ENCODE measurements around the gene METTL9.
A peak's percentile ranks its signal among the peaks of the same experiment; 100 is the strongest.

Gene METTL9

DNA sequence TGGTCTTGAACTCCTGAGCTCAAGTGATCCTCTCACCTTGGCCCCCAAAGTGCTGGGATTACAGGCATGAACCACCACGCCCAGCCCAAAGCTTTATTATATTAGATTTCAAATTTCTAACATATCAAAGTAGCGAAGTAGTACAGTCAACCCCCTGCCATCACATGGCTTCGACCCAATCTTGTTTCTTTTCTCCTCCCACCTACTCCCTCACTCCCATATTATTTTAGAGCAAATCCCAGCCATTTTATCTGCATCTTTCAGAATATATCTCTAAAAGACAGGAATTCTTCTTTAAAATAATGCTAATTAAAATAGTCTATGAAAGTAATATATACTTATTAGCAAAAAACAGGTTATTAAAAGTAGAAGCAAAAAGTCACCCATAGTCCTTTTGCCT, 52.1 kb downstream of the METTL9 start:
- Histone ChIP-seq H3K9me3 (ENCODE audit: control insufficient read depth, insufficient read depth, low read depth, low read length) (no peaks in the 10 kb centered on the region), H3K36me3 (ENCODE audit: control insufficient read depth in 2 of 2, insufficient read depth in 1 of 2, low read length in 2 of 2) (peaks cover 0 to 16% of the 10 kb centered on the region in 2 experiments; a peak in 1 of 3 replicates), H3K27ac (ENCODE audit: extremely low read depth, low read depth, low read length) (no peak overlapping the region), H3K4me3 (ENCODE audit: low read depth, low read length) (no peak overlapping the region), H3K4me1 (ENCODE audit: control insufficient read depth, insufficient read depth, low read length) (no peaks in the 10 kb centered on the region)
- TF ChIP-seq SP7 (tag by site-specific recombination; IDR thresholded peaks at IDR 0.05) = no peak
- TF ChIP-seq, protein P1, sequence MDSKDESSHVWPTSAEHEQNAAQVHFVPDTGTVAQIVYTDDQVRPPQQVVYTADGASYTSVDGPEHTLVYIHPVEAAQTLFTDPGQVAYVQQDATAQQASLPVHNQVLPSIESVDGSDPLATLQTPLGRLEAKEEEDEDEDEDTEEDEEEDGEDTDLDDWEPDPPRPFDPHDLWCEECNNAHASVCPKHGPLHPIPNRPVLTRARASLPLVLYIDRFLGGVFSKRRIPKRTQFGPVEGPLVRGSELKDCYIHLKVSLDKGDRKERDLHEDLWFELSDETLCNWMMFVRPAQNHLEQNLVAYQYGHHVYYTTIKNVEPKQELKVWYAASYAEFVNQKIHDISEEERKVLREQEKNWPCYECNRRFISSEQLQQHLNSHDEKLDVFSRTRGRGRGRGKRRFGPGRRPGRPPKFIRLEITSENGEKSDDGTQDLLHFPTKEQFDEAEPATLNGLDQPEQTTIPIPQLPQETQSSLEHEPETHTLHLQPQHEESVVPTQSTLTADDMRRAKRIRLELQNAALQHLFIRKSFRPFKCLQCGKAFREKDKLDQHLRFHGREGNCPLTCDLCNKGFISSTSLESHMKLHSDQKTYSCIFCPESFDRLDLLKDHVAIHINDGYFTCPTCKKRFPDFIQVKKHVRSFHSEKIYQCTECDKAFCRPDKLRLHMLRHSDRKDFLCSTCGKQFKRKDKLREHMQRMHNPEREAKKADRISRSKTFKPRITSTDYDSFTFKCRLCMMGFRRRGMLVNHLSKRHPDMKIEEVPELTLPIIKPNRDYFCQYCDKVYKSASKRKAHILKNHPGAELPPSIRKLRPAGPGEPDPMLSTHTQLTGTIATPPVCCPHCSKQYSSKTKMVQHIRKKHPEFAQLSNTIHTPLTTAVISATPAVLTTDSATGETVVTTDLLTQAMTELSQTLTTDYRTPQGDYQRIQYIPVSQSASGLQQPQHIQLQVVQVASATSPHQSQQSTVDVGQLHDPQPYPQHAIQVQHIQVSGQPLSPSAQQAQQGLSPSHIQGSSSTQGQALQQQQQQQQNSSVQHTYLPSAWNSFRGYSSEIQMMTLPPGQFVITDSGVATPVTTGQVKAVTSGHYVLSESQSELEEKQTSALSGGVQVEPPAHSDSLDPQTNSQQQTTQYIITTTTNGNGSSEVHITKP (tag by site-specific recombination; IDR thresholded peaks at IDR 0.05) = 0 out of 2 replicates have a peak, but pooled peaks have one; percentile 10
- CTCF ChIA-PET = interaction anchor here (0.6 to 1.2 kb wide), 2 partner anchors 57 to 65 kb away, joined by 3 to 4 read pairs; no protein-coding TSS in a partner anchor
- POLR2A ChIA-PET = no interaction called here

GRCh38 chr16:21652453-21652852, 53.1 kb downstream of the METTL9 start, which contains the start of gene IGSF6:
Gene IGSF6, minus strand, starts transcription at chr16:21652608. Its CDS starts 10 bp downstream, at chr16:21652598.
- POLR2A ChIA-PET = no interaction called here
- H3K27ac ChIP-seq (ENCODE audit: extremely low read depth, low read depth, low read length) = no peak within 1 kb of the TSS
- no peaks in the 10 kb centered on the region for H3K4me1 ChIP-seq (ENCODE audit: control insufficient read depth, insufficient read depth, low read length)
- no peak within 1 kb of the TSS for H3K4me3 ChIP-seq (ENCODE audit: low read depth, low read length)
- CTCF ChIA-PET = interaction anchor here (0.7 to 1.2 kb wide), 2 partner anchors 31 to 56 kb away, joined by 3 to 4 read pairs; no protein-coding TSS in a partner anchor
- no peaks in the 10 kb centered on the region for H3K9me3 ChIP-seq (ENCODE audit: control insufficient read depth, insufficient read depth, low read depth, low read length)
- peaks cover 0 to 12% of the 10 kb centered on the region in 2 experiments; a peak in 1 of 3 replicates for H3K36me3 ChIP-seq (ENCODE audit: control insufficient read depth in 2 of 2, insufficient read depth in 1 of 2, low read length in 2 of 2)
- no peak for TF ChIP-seq MYNN (tag by site-specific recombination; IDR thresholded peaks at IDR 0.05; ENCODE audit: borderline replicate concordance)
- no peak for TF ChIP-seq SETDB1 (IDR thresholded peaks at IDR 0.05; ENCODE audit: insufficient read length, low read length)
- TF ChIP-seq RBAK (tag by site-specific recombination; IDR thresholded peaks at IDR 0.05) = no peak

GRCh38 chr16:21653571-21653970, 54.2 kb downstream of the METTL9 start:
- H3K9me3 ChIP-seq (ENCODE audit: control insufficient read depth, insufficient read depth, low read depth, low read length) = no peaks in the 10 kb centered on the region
- H3K27ac ChIP-seq (ENCODE audit: extremely low read depth, low read depth, low read length) = no peak overlapping the region
- CTCF ChIA-PET = interaction anchor here (0.8 kb wide), 1 partner anchor 31 kb away, joined by 5 read pairs; no protein-coding TSS in a partner anchor
- POLR2A ChIA-PET = no interaction called here
- H3K4me3 ChIP-seq (ENCODE audit: low read depth, low read length) = no peak overlapping the region
- no peaks in the 10 kb centered on the region for H3K4me1 ChIP-seq (ENCODE audit: control insufficient read depth, insufficient read depth, low read length)
- TF ChIP-seq ZNF585B (tag by site-specific recombination; IDR thresholded peaks at IDR 0.05) (no peak), ZNF549 (tag by site-specific recombination; IDR thresholded peaks at IDR 0.05) (no peak), YY1 (tag by site-specific recombination; IDR thresholded peaks at IDR 0.05) (no peak), ZBTB6 (tag by site-specific recombination; IDR thresholded peaks at IDR 0.05) (no peak), ZNF366 (tag by site-specific recombination; conservative IDR thresholded peaks at IDR 0.05) (no peak), ZNF280D (tag by site-specific recombination; IDR thresholded peaks at IDR 0.05) (no peak), ZBTB1 (tag by site-specific recombination; IDR thresholded peaks at IDR 0.05) (no peak), RBAK (tag by site-specific recombination; IDR thresholded peaks at IDR 0.05) (no peak), ZNF391 (tag by site-specific recombination; IDR thresholded peaks at IDR 0.05; ENCODE audit: borderline replicate concordance, low read depth) (no peak), CTCF (tag by site-specific recombination; IDR thresholded peaks at IDR 0.05) (no peak), ZNF132 (tag by site-specific recombination; IDR thresholded peaks at IDR 0.05; ENCODE audit: borderline replicate concordance) (no peak), ZNF404 (tag by site-specific recombination; IDR thresholded peaks at IDR 0.05) (no peak), ZNF626 (tag by site-specific recombination; IDR thresholded peaks at IDR 0.05) (no peak)
- TF ChIP-seq, protein P2, sequence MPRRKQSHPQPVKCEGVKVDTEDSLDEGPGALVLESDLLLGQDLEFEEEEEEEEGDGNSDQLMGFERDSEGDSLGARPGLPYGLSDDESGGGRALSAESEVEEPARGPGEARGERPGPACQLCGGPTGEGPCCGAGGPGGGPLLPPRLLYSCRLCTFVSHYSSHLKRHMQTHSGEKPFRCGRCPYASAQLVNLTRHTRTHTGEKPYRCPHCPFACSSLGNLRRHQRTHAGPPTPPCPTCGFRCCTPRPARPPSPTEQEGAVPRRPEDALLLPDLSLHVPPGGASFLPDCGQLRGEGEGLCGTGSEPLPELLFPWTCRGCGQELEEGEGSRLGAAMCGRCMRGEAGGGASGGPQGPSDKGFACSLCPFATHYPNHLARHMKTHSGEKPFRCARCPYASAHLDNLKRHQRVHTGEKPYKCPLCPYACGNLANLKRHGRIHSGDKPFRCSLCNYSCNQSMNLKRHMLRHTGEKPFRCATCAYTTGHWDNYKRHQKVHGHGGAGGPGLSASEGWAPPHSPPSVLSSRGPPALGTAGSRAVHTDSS (tag by site-specific recombination; IDR thresholded peaks at IDR 0.05) = no peak
- peaks cover 0 to 16% of the 10 kb centered on the region in 2 experiments; a peak in 2 of 3 replicates for H3K36me3 ChIP-seq (ENCODE audit: control insufficient read depth in 2 of 2, insufficient read depth in 1 of 2, low read length in 2 of 2)
